ENCODE results near the gene CSNK2A1.

CSNK2A1 gene

DNA sequence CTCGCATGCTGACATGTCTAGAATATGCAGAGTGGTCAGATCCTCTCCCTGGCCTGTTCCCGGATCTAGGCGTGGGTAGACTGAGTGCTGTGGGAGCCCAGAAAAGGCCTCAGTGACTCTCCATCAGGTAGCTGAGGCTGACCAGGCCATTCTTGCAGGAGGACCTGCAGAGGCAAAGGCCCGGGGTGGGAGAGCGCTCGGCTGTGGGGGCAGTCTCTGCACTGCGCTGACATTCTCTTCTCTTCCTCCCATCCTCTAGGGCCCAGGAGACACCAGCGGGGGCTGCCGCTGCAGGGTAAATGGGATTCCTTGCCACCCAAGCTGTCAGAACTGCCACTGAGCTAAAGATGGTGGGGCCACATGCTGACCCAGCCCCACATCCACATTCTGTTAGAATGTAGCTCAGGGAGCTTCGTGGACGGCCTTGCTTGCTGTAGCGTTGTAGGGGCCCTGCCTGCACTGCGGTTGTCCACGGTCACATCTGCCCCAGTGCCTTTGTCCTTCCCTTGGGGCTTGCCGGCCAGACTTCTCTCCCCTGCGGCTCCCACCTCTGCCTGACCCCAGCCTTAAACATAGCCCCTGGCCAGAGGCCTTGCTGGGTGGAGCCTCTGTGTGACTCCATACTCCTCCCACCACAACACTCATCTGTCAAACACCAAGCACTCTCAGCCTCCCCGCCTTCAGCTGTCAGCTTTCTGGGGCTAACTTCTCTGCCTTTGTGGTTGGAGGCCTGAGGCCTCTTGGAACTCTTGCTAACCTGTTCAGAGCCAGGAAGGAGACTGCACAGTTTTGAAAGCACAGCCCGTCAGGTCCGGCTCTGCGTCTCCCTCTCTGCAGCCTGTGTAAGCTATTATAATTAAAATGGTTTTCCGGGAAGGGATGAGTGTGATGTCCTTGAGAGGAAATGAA lies 113.2 kb downstream of the CSNK2A1 start:
- DNase-seq (ENCODE audit: low spot score) = no peak

DNA sequence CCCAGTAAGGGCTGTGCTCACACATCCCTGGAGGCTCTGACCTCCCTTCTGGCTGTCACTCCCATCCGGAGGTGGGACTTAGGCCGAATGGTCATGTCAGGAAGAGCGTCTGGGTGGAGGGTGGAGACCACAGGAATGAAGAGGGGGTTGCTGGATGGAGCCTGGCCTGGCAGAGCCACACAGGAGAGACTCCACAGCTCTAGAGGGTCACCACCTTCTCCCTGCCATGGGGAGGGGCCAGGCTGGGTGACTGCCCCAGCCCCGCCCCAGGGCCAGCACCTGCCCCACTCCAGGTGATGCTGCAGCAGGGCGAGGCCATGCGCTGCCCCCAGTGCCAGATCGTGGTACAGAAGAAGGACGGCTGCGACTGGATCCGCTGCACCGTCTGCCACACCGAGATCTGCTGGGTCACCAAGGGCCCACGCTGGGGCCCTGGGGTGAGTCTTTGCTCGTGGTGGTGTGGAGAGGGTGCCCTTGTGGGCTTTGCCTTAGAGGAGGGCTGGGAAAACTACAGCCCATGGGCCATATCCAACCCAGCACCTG lies 114.9 kb downstream of the CSNK2A1 start:
- DNase-seq (ENCODE audit: low spot score) = no peak

DNA sequence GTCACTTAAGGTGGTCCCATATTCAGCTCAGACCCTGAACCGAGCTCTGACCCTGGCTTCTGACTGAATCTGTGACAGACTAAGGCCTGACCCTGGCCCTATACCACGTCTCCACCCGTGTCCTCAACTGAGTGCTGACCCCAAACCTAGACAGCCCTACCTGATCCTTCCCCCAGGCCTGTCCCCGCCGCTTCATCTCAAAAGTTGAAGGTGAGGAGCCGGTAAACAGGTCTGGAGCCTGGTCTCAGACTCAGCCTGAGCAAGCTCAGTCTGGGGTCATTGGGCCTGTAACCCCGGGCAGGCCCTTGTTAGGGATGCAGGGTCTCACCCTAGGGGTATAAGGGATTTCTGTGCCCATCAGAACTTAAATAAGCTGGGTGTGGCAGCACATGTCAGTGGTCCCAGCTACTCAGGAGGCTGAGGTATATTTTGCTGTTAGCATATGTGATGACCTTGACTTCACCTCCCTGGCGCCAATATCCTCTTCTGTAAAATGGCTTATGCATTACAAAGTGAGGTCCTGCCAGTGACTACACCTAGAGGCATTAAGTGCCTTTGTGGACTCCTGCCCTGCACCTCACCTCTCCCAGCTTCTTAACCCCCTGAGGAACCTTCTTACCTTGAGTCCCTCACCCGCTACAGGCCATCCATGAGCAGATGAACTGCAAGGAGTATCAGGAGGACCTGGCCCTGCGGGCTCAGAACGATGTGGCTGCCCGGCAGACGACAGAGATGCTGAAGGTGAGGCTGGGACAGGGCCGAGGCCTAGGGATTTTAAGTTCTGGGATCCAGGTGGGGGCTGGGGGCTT lies 115.5 kb downstream of the CSNK2A1 start:
- DNase-seq (ENCODE audit: low spot score) = no peak

DNA sequence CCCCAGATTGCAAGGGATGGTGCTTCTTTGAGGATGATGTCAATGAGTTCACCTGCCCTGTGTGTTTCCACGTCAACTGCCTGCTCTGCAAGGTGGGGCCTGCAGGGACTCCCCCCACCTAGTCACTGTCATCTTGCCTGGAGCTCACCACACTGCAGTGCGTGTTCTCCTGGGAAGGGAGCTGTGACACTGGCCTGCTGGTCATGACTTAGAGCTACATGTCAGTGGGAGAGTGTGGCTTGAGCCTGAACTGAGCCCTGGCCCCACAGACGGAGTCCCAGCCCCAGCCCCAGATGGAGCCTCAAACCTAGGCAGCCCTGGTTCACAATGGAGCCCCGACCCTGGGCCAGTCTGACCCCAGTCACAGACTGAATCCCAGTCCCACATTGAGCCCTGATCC lies 116.2 kb downstream of the CSNK2A1 start:
- no peak for DNase-seq (ENCODE audit: low spot score)

DNA sequence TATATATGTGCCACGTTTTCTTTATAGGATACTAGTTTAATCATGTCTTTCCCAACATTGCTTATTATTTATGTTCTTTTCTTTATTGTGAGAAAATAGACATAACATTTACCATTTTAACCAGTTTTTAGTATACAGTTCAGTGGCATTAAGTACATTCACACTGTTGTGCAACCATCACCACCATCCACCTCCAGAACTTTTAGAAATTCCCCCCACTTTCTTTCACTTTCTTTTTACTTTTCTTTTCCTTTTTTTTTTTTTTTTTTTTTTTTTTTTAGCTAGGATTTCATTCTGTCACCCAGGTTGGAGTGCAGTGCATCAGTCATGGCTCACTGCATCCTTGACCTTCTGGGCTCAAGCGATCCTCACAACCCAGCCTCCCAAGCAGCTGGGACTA lies 117.0 kb downstream of the CSNK2A1 start:
- no peak for DNase-seq (ENCODE audit: low spot score)
